MCF 10A (cell line): ENCODE data around the gene UPF2. TPM values are rescaled to one million over a fixed set of nuclear protein-coding genes. Genes with fewer than 3 reads are reported as not detected.

ENCODE experiments used
- BruUV-seq: library from RNA; stranded (reverse); fragments of 400-500 nt; replicated peaks from 2 replicates; lab custom pipeline; 2021; lab: Mats Ljungman, UMichigan
- CTCF ChIA-PET: fragments of 300-600 bp; sonication (Branson Sonifier 250); formaldehyde crosslinking; extraction: SDS; loops from one replicate; lab custom pipeline; 2021; ENCODE audit warnings: antibody characterized with exemption, inconsistent platforms; lab: Yijun Ruan, JAX
- POLR2A ChIA-PET: fragments of 300-600, 350-650 bp; sonication (Branson Sonifier 250); formaldehyde crosslinking; extraction: SDS; loops from one replicate; lab custom pipeline; 2020; ENCODE audit warnings: antibody characterized with exemption, inconsistent platforms; lab: Yijun Ruan, JAX
- DNase-seq: peaks from one replicate; pipeline ENCODE4 v3.0.0-alpha.2; 2018; ENCODE audit not compliant: unreplicated experiment
- H3K27ac Mint-ChIP-seq: one replicate; pipeline ENCODE4 v1.8.0; 2022; ENCODE audit warnings: mild to moderate bottlenecking, low read depth, mixed read lengths; ENCODE audit not compliant: unreplicated experiment
- H3K27me3 Mint-ChIP-seq: one replicate; pipeline ENCODE4 v1.8.0; 2022; ENCODE audit warnings: mixed read lengths; ENCODE audit not compliant: insufficient read depth, unreplicated experiment
- H3K36me3 Mint-ChIP-seq: one replicate; pipeline ENCODE4 v1.8.0; 2022; ENCODE audit warnings: mild to moderate bottlenecking, moderate library complexity, mixed read lengths; ENCODE audit not compliant: insufficient read depth, unreplicated experiment
- H3K4me1 Mint-ChIP-seq: one replicate; pipeline ENCODE4 v1.8.0; 2022; ENCODE audit warnings: mixed read lengths; ENCODE audit not compliant: insufficient read depth, unreplicated experiment
- H3K4me3 Mint-ChIP-seq: one replicate; pipeline ENCODE4 v1.8.0; 2022; ENCODE audit warnings: mild to moderate bottlenecking, moderate library complexity, mixed read lengths; ENCODE audit not compliant: unreplicated experiment
- H3K9me3 Mint-ChIP-seq: one replicate; pipeline ENCODE4 v1.8.0; 2022; ENCODE audit warnings: mixed read lengths; ENCODE audit not compliant: unreplicated experiment
- intact Hi-C: fragments of 100-400 bp; cut with micrococcal nuclease; formaldehyde crosslinking; loops from 2 replicates; pipeline ENCODE4 v1.14.1; 2022
- total RNA-seq: library from RNA; stranded (reverse); gene quantifications from 2 replicates; pipeline ENCODE4 v1.2.3, GENCODE V29; 2022
- TF ChIP-seq, protein P1 (sequence below): fragments of 200-600 bp; IDR thresholded peaks from one replicate; pipeline ENCODE4 v1.8.0; 2022; ENCODE audit warnings: antibody characterized with exemption, mild to moderate bottlenecking; ENCODE audit not compliant: unreplicated experiment

Gene UPF2
- total RNA-seq, 1 experiment from 2014 or later = 24.7 TPM

GRCh38 chr10:11882646-11883375, 159.8 kb downstream of the UPF2 start:
- Mint-ChIP-seq H3K27ac (peak overlapping the region; percentile 87), H3K4me1 (peaks cover 27% of the 10 kb centered on the region), H3K36me3 (no peaks in the 10 kb centered on the region), H3K27me3 (no peaks in the 10 kb centered on the region), H3K9me3 (no peaks in the 10 kb centered on the region), H3K4me3 (no peak overlapping the region)
- DNase-seq = no peak
- BruUV-seq = TSS peak; percentile 97
- ChIA-PET CTCF (interaction anchor here (0.6 to 0.7 kb wide), 2 partner anchors 15 to 33 kb away, joined by 3 to 4 read pairs; no protein-coding TSS in a partner anchor), POLR2A (interaction anchor here (1.5 to 1.9 kb wide), 3 partner anchors 10 to 58 kb away, joined by 4 to 11 read pairs (median 5); no protein-coding TSS in a partner anchor)
- intact Hi-C loops = no loop called here
- TF ChIP-seq, protein P1, sequence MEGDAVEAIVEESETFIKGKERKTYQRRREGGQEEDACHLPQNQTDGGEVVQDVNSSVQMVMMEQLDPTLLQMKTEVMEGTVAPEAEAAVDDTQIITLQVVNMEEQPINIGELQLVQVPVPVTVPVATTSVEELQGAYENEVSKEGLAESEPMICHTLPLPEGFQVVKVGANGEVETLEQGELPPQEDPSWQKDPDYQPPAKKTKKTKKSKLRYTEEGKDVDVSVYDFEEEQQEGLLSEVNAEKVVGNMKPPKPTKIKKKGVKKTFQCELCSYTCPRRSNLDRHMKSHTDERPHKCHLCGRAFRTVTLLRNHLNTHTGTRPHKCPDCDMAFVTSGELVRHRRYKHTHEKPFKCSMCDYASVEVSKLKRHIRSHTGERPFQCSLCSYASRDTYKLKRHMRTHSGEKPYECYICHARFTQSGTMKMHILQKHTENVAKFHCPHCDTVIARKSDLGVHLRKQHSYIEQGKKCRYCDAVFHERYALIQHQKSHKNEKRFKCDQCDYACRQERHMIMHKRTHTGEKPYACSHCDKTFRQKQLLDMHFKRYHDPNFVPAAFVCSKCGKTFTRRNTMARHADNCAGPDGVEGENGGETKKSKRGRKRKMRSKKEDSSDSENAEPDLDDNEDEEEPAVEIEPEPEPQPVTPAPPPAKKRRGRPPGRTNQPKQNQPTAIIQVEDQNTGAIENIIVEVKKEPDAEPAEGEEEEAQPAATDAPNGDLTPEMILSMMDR = no peak

- DNase-seq = peak; percentile 80
- CTCF ChIA-PET = interaction anchor here (0.7 to 0.9 kb wide), 3 partner anchors 34 to 56 kb away, joined by 3 read pairs; no protein-coding TSS in a partner anchor
- H3K36me3 Mint-ChIP-seq = no peaks in the 10 kb centered on the region
- H3K9me3 Mint-ChIP-seq = no peaks in the 10 kb centered on the region
- TSS peak; percentile 85 for BruUV-seq
- POLR2A ChIA-PET = interaction anchor here (0.5 to 1.9 kb wide), 5 partner anchors 11 to 64 kb away, joined by 3 to 11 read pairs (median 5); no protein-coding TSS in a partner anchor
- TF ChIP-seq, protein P1 = no peak
- no peaks in the 10 kb centered on the region for H3K27me3 Mint-ChIP-seq
- intact Hi-C loops = no loop called here
- peaks cover 30% of the 10 kb centered on the region for H3K4me1 Mint-ChIP-seq
- H3K27ac Mint-ChIP-seq = peak overlapping the region; percentile 87
- H3K4me3 Mint-ChIP-seq = no peak overlapping the region
Observed at GRCh38 chr10:11881477-11882417, 160.9 kb downstream of the UPF2 start.

DNA sequence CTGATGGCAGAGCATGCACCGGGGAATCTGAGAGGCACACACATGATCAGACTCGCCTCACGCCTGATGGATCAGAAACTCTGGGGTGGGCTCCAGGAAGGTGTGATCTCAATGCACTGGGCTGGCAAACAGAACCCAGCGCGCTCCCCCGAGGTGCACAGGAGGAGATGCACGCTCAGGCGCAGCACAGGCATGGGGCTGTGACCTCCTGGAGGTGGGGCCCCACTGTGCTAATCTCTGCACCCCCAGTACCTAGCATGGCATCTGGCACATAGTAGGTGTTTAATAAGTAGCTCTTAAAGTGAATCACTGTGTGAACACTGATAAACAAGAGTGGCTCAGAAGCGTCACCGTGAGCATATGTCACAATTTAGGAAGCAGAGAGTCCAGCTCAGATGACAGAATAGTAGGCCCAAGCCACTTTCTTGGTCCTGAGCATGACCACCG, 161.6 kb downstream of the UPF2 start:
- Mint-ChIP-seq H3K4me1 (peaks cover 34% of the 10 kb centered on the region), H3K27me3 (no peaks in the 10 kb centered on the region), H3K36me3 (no peaks in the 10 kb centered on the region), H3K27ac (peak overlapping the region; percentile 87), H3K4me3 (no peak overlapping the region), H3K9me3 (no peaks in the 10 kb centered on the region)
- ChIA-PET POLR2A (interaction anchor here (0.6 to 1.9 kb wide), 3 partner anchors 17 to 64 kb away, joined by 3 to 11 read pairs (median 5); no protein-coding TSS in a partner anchor), CTCF (interaction anchor here (0.6 to 0.9 kb wide), 3 partner anchors 39 to 57 kb away, joined by 3 read pairs; no protein-coding TSS in a partner anchor)
- TF ChIP-seq, protein P1 = no peak
- intact Hi-C loops = no loop called here
- no peak for DNase-seq
- no TSS peak for BruUV-seq
